Liver (tissue), 9 donors: ENCODE data around the gene CCDC160. TPM values are rescaled to one million over a fixed set of nuclear protein-coding genes. Genes with fewer than 3 reads are reported as not detected.

Experiments used
- DNase-seq: peaks from one replicate; pipeline ENCODE4 v3.0.0-alpha.2; 2017; ENCODE audit warnings: low spot score
- H3K27ac ChIP-seq, 2 donors: one replicate each; pipeline ENCODE4 v1.7.0; 2013; ENCODE audit warnings: inconsistent platforms in 2 of 2, low read length in 2 of 2, control low read depth in 1 of 2, low read depth in 1 of 2, mild to moderate bottlenecking in 1 of 2
- H3K27me3 ChIP-seq, 4 donors: one replicate each; pipeline versions ENCODE4 v1.6.1 to v1.7.0; 2013; ENCODE audit warnings: low read length in 3 of 4, inconsistent platforms in 1 of 4, mild to moderate bottlenecking in 1 of 4, moderate library complexity in 1 of 4; ENCODE audit not compliant: control insufficient read depth in 4 of 4, insufficient read depth in 4 of 4
- H3K36me3 ChIP-seq, 4 donors: one replicate each; pipeline versions ENCODE4 v1.6.1 to v1.7.0; 2013; ENCODE audit warnings: low read length in 3 of 4, mild to moderate bottlenecking in 3 of 4, low read depth in 1 of 4, moderate library complexity in 1 of 4; ENCODE audit not compliant: control insufficient read depth in 4 of 4, insufficient read depth in 3 of 4
- H3K4me1 ChIP-seq, 4 donors: one replicate each; pipeline versions ENCODE4 v1.6.1 to v1.7.0; 2013; ENCODE audit warnings: low read length in 3 of 4, mild to moderate bottlenecking in 3 of 4, moderate library complexity in 1 of 4; ENCODE audit not compliant: control insufficient read depth in 4 of 4, insufficient read depth in 4 of 4
- H3K4me3 ChIP-seq, 3 donors: one replicate each; pipeline versions ENCODE4 v1.6.1 to v1.7.0; 2013; ENCODE audit warnings: low read length in 3 of 3, control low read depth in 1 of 3, low read depth in 1 of 3, mild to moderate bottlenecking in 1 of 3
- H3K9ac ChIP-seq, 2 donors: one replicate each; pipeline ENCODE4 v1.7.0; 2013; ENCODE audit warnings: low read length in 2 of 2, mild to moderate bottlenecking in 2 of 2, moderate library complexity in 2 of 2, control low read depth in 1 of 2, low read depth in 1 of 2
- H3K9me3 ChIP-seq, 4 donors: one replicate each; pipeline versions ENCODE4 v1.6.1 to v1.7.0; 2013; ENCODE audit warnings: low read length in 3 of 4; ENCODE audit not compliant: control insufficient read depth in 4 of 4
- ATF3 ChIP-seq: IDR thresholded peaks from 2 replicates; pipeline ENCODE4 v1.6.1; 2016; ENCODE audit warnings: antibody characterized with exemption
- CTCF ChIP-seq: fragments of 150-350 bp; IDR thresholded peaks from 2 replicates; pipeline ENCODE4 v1.5.1; 2017; ENCODE audit warnings: improper control_type of control experiment, low read depth, low read length; ENCODE audit not compliant: missing input control
- FOXA2 ChIP-seq: IDR thresholded peaks from 2 replicates; pipeline ENCODE4 v1.6.1; 2016; ENCODE audit warnings: antibody characterized with exemption
- GABPA ChIP-seq, 2 donors: IDR thresholded peaks in 1 of 2; conservative IDR thresholded peaks in 1 of 2; 2 replicates each; pipeline ENCODE4 v1.6.1; 2016; ENCODE audit warnings: antibody characterized with exemption in 2 of 2, mild to moderate bottlenecking in 1 of 2, moderate library complexity in 1 of 2
- HNF4A ChIP-seq, 2 donors: conservative IDR thresholded peaks; 2 replicates each; pipeline ENCODE4 v1.6.1; 2016; ENCODE audit warnings: antibody characterized with exemption in 2 of 2, mild to moderate bottlenecking in 2 of 2
- HNF4G ChIP-seq: IDR thresholded peaks from 2 replicates; pipeline ENCODE4 v1.6.1; 2016; ENCODE audit warnings: antibody characterized with exemption
- JUND ChIP-seq, 2 donors: IDR thresholded peaks; 2 replicates each; pipeline ENCODE4 v1.6.1; 2016; ENCODE audit warnings: antibody characterized with exemption in 2 of 2
- MAX ChIP-seq: IDR thresholded peaks from 2 replicates; pipeline ENCODE4 v1.6.1; 2016; ENCODE audit warnings: antibody characterized with exemption
- NR2F2 ChIP-seq: IDR thresholded peaks from 2 replicates; pipeline ENCODE4 v1.6.1; 2016; ENCODE audit warnings: antibody characterized with exemption
- RAD21 ChIP-seq, 2 donors: IDR thresholded peaks; 2 replicates each; pipeline ENCODE4 v1.6.1; 2016; ENCODE audit warnings: antibody characterized with exemption in 2 of 2, mild to moderate bottlenecking in 2 of 2
- REST ChIP-seq: IDR thresholded peaks from 2 replicates; pipeline ENCODE4 v1.6.1; 2016; ENCODE audit warnings: antibody characterized with exemption, mild to moderate bottlenecking
- SP1 ChIP-seq: IDR thresholded peaks from 2 replicates; pipeline ENCODE4 v1.6.1; 2018; ENCODE audit warnings: antibody characterized with exemption, mild to moderate bottlenecking
- TAF1 ChIP-seq: conservative IDR thresholded peaks from 2 replicates; pipeline ENCODE4 v1.6.1; 2016; ENCODE audit warnings: antibody characterized with exemption, mild to moderate bottlenecking
- ZBTB33 ChIP-seq: IDR thresholded peaks from 2 replicates; pipeline ENCODE4 v1.6.1; 2016; ENCODE audit warnings: antibody characterized with exemption
- WGBS: extraction: QIAGEN DNeasy Blood & Tissue Kit; methylation state at CpG from one replicate; pipeline ENCODE4 v1.1.7; 2013; 5-methylcytosine and 5-hydroxymethylcytosine counted together
- polyA plus RNA-seq, 2 donors: library from polyadenylated mRNA; stranded (reverse) in 1 of 2; unstranded in 1 of 2; fragments of 200-250 nt in 1 of 2; fragments of >200 nt in 1 of 2; fragmentation: Nextera tagmentation in 1 of 2; extraction: Ambion mirVana in 1 of 2; gene quantifications; one replicate each; pipeline versions ENCODE4 v1.2.1 to v1.2.3, GENCODE V29; 2013 to 2015
- total RNA-seq, 2 donors: library from RNA; depleted of rRNA; stranded (reverse); fragments of >200 nt; gene quantifications; one replicate each; pipeline ENCODE4 v1.2.3, GENCODE V29; 2014
- donor health status: healthy.
- donor health status: healthy.
- donor health status: healthy.
- donor health status: healthy.
- donor health status: healthy.

Gene CCDC160
- total and polyA plus RNA-seq, 4 donors: 0.05 to 0.17 TPM; not detected in 2

- no peaks in the 10 kb centered on the region for H3K4me1 ChIP-seq
- DNase-seq: no peak
- no peaks in the 10 kb centered on the region for H3K9me3 ChIP-seq
- no peak overlapping the region for H3K9ac ChIP-seq
- no peak for TF ChIP-seq MAX
- TF ChIP-seq TAF1: no peak
- no peak for TF ChIP-seq JUND (IDR thresholded peaks at IDR 0.05)
- no peak for TF ChIP-seq REST
- no peak for TF ChIP-seq HNF4G
- no peak for TF ChIP-seq GABPA (IDR thresholded peaks at IDR 0.05 in 1 of 2, conservative IDR thresholded peaks at IDR 0.05 in 1 of 2)
- H3K4me3 ChIP-seq: no peak overlapping the region
- H3K36me3 ChIP-seq: no peaks in the 10 kb centered on the region
- H3K27me3 ChIP-seq: peaks cover 0 to 2% (median 0%) of the 10 kb centered on the region in 4 donors
- H3K27ac ChIP-seq: no peak overlapping the region
These were observed 17.5 kb downstream of the CCDC160 start for GRCh38 chrX:134254511-134254910.

GRCh38 chrX:134255555-134255954 is 18.6 kb downstream of the CCDC160 start:
- no peaks in the 10 kb centered on the region for H3K36me3 ChIP-seq
- no peak for TF ChIP-seq ATF3
- no peak for TF ChIP-seq SP1
- TF ChIP-seq CTCF: no peak
- no peak for TF ChIP-seq FOXA2
- TF ChIP-seq RAD21 (IDR thresholded peaks at IDR 0.05): no peak
- TF ChIP-seq TAF1: no peak
- no peak for TF ChIP-seq NR2F2
- TF ChIP-seq GABPA (IDR thresholded peaks at IDR 0.05 in 1 of 2, conservative IDR thresholded peaks at IDR 0.05 in 1 of 2): no peak
- H3K9me3 ChIP-seq: no peaks in the 10 kb centered on the region
- no peaks in the 10 kb centered on the region for H3K4me1 ChIP-seq
- 92% methylated on average over 5 of the region's 5 CpGs for WGBS
- DNase-seq: no peak
- H3K27me3 ChIP-seq: peaks cover 0 to 2% (median 0%) of the 10 kb centered on the region in 4 donors
- H3K9ac ChIP-seq: no peak overlapping the region
- H3K27ac ChIP-seq: no peak overlapping the region
- no peak overlapping the region for H3K4me3 ChIP-seq

GRCh38 chrX:134256684-134257083 is 19.7 kb downstream of the CCDC160 start:
- Histone ChIP-seq H3K27me3 (peaks cover 0 to 2% (median 0%) of the 10 kb centered on the region in 4 donors), H3K9me3 (no peaks in the 10 kb centered on the region), H3K9ac (no peak overlapping the region), H3K4me1 (no peaks in the 10 kb centered on the region), H3K4me3 (no peak overlapping the region), H3K27ac (no peak overlapping the region), H3K36me3 (no peaks in the 10 kb centered on the region)
- no peak for DNase-seq
- 94% methylated on average over 2 of the region's 2 CpGs for WGBS
- TF ChIP-seq NR2F2 (no peak), REST (no peak), TAF1 (no peak), HNF4A (conservative IDR thresholded peaks at IDR 0.05) (no peak), ZBTB33 (no peak)
